ENCODE results near the gene BTN2A1. TPM values are rescaled to one million over a fixed set of nuclear protein-coding genes. Genes with fewer than 3 reads are reported as not detected.
"Not testable (repeated sequence)": the region's sequence is repeated elsewhere in the genome, so short reads cannot be mapped to it uniquely, and the experiment has no call there.

Gene BTN2A1
- total RNA-seq, 1 donor from 2014 or later, result 23.8 TPM

DNA sequence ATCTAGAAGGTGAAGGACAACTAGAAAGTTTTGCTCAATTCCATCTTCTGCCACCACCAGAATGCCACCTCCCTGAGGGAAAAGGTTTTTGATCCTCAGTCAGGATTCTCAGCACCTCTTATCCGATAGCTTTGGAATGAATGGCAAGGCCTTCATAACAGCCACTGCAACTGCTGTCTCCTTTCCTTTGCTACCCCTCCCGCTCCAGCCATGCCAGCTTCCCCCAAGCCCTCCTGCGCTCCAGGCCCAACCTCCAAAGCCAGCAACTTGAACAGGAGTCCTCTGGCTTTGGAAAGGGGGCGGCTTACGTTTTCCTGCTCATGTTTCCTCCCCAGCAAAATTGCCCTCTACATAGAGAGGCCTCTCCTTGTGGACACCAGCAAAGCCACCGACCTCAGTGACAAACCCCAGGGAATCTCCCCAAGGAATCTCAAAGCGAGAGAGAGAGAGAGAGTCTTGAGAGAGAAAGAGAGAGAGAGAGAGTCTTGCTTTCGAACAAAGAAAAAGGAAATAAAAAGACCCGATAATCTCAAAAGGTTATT, 420 bp upstream of the BTN2A1 start:
- TF ChIP-seq, protein P1, sequence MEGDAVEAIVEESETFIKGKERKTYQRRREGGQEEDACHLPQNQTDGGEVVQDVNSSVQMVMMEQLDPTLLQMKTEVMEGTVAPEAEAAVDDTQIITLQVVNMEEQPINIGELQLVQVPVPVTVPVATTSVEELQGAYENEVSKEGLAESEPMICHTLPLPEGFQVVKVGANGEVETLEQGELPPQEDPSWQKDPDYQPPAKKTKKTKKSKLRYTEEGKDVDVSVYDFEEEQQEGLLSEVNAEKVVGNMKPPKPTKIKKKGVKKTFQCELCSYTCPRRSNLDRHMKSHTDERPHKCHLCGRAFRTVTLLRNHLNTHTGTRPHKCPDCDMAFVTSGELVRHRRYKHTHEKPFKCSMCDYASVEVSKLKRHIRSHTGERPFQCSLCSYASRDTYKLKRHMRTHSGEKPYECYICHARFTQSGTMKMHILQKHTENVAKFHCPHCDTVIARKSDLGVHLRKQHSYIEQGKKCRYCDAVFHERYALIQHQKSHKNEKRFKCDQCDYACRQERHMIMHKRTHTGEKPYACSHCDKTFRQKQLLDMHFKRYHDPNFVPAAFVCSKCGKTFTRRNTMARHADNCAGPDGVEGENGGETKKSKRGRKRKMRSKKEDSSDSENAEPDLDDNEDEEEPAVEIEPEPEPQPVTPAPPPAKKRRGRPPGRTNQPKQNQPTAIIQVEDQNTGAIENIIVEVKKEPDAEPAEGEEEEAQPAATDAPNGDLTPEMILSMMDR (conservative IDR thresholded peaks at IDR 0.05), result no peak
- no peak for DNase-seq (ENCODE audit: extremely low spot score, unreplicated experiment)
- Mint-ChIP-seq H3K4me1 (ENCODE audit: unreplicated experiment) (peaks cover 26% of the 10 kb centered on the region), H3K27ac (peak overlapping the region; percentile 98), H3K36me3 (peaks cover 27% of the 10 kb centered on the region), H3K4me3 (peak overlapping the region; percentile 96), H3K27me3 (no peaks in the 10 kb centered on the region), H3K9me3 (no peaks in the 10 kb centered on the region)

DNA sequence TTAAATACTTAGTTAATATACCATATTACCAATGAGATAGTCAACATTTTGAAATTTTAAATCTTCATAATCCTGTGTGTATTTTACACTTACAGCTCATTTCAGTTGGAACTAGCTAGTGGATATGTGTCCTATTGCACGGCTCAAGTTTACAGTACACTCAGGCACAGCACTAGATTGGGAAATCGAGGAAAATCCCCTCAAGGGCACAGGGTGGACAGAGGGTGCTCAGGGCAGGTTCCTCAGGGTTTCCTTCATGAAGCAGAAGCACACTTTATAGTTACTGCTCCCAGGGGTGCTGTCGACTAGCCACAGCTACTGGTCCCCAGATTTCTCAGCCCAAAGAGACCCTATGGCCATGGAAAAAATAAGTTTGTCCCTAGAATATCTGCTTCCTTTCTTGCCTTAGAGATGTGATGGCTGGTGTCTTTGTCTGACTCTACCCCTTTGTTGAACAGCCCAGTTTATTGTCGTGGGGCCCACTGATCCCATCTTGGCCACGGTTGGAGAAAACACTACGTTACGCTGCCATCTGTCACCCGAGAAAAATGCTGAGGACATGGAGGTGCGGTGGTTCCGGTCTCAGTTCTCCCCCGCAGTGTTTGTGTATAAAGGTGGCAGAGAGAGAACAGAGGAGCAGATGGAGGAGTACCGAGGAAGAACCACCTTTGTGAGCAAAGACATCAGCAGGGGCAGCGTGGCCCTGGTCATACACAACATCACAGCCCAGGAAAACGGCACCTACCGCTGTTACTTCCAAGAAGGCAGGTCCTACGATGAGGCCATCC, 1.5 kb downstream of the BTN2A1 start:
- H3K4me1 Mint-ChIP-seq (ENCODE audit: unreplicated experiment), result peaks cover 26% of the 10 kb centered on the region
- no peaks in the 10 kb centered on the region for H3K9me3 Mint-ChIP-seq
- H3K27ac Mint-ChIP-seq, result peak overlapping the region; percentile 3

DNA sequence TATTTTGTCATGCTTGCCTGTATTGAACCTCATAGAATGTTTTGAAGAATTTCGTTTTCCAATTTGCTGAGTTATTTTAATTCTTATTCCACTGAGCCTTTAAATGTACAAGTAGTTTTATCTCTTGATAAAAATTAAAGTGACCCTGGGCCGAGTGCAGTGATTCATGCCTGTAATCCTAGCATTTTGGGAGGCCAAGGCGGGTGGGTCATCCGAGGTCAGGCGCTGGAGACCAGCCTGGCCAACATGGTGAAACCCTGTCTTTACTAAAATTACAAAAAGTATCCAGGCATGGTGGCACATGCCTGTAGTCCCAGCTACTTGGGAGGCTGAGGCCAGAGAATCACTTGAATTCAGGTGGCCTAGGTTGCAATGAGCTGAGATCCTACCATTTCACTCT, 3.6 kb downstream of the BTN2A1 start:
- not testable (repeated sequence) for DNase-seq (ENCODE audit: extremely low spot score, unreplicated experiment); H3K27ac Mint-ChIP-seq; H3K27me3 Mint-ChIP-seq; H3K9me3 Mint-ChIP-seq
- H3K36me3 Mint-ChIP-seq, result peaks cover 58% of the 10 kb centered on the region
- H3K4me1 Mint-ChIP-seq (ENCODE audit: unreplicated experiment), result peaks cover 26% of the 10 kb centered on the region
- peak overlapping the region; percentile 55 for H3K4me3 Mint-ChIP-seq

More for the DNA sequence above, 1.5 kb downstream of the BTN2A1 start:
- Mint-ChIP-seq H3K36me3 (peaks cover 44% of the 10 kb centered on the region), H3K4me3 (peak overlapping the region; percentile 82), H3K27me3 (no peaks in the 10 kb centered on the region)
- TF ChIP-seq, protein P1 (conservative IDR thresholded peaks at IDR 0.05), result no peak
- DNase-seq (ENCODE audit: extremely low spot score, unreplicated experiment), result no peak

DNA sequence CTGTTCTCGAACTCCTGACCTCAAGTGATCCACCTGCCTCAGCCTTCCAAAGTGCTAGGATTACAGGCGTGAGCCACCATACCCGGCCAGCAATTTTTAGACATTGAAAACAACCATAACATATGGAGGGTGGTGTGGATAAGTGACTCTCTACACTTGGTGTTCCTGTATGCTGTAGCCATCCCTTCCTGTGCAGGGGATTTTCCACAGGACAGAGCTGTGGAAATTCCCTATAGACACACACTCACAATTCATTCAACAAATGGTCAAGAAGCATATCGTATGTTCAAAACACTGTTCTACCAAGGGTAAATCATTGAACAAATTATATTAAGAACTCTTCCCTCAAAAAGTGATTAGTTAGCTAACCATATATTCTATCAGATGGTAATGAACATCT, 6.3 kb downstream of the BTN2A1 start:
- Mint-ChIP-seq H3K27ac (no peak overlapping the region), H3K27me3 (no peaks in the 10 kb centered on the region), H3K4me3 (no peak overlapping the region), H3K36me3 (peaks cover 78% of the 10 kb centered on the region), H3K4me1 (ENCODE audit: unreplicated experiment) (peaks cover 16% of the 10 kb centered on the region), H3K9me3 (no peaks in the 10 kb centered on the region)
- DNase-seq (ENCODE audit: extremely low spot score, unreplicated experiment), result no peak
- TF ChIP-seq, protein P1 (conservative IDR thresholded peaks at IDR 0.05), result no peak

DNA sequence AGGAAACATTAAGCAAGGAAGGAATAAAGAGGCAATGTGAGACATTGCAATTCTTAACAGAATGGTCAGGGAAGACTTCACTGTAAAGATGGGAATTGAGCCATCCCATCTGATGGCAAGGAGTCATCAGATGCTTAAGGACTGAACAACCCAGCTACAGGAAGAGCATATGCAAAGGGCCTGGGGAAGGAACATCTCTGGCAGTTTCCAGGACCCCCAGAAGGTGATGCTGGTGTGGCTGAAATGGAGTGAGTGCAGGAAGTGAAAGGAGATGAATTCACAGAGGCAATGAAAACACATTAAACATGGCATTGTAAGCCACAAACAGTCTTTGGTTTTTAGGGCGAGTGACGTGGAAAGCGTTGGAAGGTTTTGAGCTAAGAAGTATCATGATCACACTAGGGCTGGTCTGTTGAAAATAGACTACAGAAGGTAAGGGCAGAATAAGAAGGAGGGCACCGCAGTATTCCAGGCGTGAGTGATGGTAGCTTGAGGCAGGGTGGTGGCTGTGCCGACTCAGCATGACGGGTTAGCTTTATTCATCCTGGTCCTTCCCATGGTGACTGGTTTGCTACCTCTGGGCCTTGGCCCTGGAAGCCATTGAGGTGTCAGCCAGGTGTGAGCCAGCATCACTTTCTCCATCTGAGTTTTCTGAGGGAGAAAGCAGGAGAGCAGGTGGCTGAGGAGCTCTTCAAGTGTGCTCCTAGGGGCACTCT, 6.8 kb downstream of the BTN2A1 start:
- Mint-ChIP-seq H3K9me3 (no peaks in the 10 kb centered on the region), H3K4me3 (no peak overlapping the region), H3K27me3 (no peaks in the 10 kb centered on the region), H3K36me3 (peaks cover 76% of the 10 kb centered on the region), H3K27ac (no peak overlapping the region), H3K4me1 (ENCODE audit: unreplicated experiment) (peaks cover 10% of the 10 kb centered on the region)
- TF ChIP-seq, protein P1 (conservative IDR thresholded peaks at IDR 0.05), result no peak
- no peak for DNase-seq (ENCODE audit: extremely low spot score, unreplicated experiment)

DNA sequence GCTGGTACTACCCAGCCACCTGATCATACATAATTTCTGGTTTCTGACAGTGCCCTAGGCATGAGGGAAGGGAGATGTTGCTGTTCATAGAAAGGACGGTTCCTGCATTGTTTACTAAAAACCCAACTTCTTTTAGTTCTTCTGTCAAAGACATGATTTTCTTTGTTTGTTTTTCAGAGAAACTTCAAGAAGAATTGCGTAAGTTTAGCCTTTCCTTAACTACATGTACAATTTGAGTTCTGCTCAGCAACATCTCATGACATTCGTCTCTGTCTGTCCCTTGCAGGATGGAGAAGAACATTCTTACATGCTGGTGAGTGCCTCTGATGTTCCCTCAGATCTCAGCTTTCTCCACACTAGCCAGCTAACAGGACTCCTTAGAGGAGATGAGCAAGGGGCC, 8.0 kb downstream of the BTN2A1 start:
- TF ChIP-seq, protein P1 (conservative IDR thresholded peaks at IDR 0.05), result no peak
- no peak overlapping the region for H3K4me3 Mint-ChIP-seq
- no peak for DNase-seq (ENCODE audit: extremely low spot score, unreplicated experiment)
- no peaks in the 10 kb centered on the region for H3K27me3 Mint-ChIP-seq
- H3K27ac Mint-ChIP-seq, result no peak overlapping the region
- H3K4me1 Mint-ChIP-seq (ENCODE audit: unreplicated experiment), result peaks cover 4% of the 10 kb centered on the region
- no peaks in the 10 kb centered on the region for H3K9me3 Mint-ChIP-seq
- peaks cover 73% of the 10 kb centered on the region for H3K36me3 Mint-ChIP-seq
